ENCODE data around the gene SWT1. TPM values are rescaled to one million over a fixed set of nuclear protein-coding genes. Genes with fewer than 3 reads are reported as not detected.

Gene SWT1
- total RNA-seq, 4 donors from 2014 or later = 8.9 to 12.6 (median 10.6) TPM

DNA sequence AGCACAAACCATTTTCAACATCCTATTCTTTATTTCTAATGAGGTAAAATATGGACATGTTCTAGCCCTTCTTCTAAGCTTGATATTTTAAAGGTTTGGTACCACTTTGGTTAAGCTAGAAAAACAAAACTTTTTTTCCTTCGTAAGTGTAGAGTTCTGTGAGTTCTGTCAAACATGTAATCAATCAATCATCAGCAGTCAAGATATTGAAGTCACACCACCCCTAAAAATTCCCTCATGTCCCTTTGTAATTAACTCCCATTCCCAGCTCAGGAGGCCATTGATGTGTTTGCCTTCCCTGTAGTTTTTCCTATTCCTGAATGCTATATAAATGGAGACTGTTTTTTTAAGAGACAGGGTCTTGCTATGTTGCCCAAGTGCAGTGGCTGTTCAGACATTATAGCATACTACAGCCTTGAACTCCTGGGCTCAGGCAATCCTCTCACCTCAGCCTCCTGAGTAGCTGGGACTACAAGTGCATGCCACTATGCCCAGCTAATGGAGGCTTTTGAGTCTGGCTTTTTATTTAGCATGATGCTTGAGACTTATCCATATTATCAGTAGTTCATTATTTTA is 137.1 kb downstream of the SWT1 start:
- TF ChIP-seq, protein P1, sequence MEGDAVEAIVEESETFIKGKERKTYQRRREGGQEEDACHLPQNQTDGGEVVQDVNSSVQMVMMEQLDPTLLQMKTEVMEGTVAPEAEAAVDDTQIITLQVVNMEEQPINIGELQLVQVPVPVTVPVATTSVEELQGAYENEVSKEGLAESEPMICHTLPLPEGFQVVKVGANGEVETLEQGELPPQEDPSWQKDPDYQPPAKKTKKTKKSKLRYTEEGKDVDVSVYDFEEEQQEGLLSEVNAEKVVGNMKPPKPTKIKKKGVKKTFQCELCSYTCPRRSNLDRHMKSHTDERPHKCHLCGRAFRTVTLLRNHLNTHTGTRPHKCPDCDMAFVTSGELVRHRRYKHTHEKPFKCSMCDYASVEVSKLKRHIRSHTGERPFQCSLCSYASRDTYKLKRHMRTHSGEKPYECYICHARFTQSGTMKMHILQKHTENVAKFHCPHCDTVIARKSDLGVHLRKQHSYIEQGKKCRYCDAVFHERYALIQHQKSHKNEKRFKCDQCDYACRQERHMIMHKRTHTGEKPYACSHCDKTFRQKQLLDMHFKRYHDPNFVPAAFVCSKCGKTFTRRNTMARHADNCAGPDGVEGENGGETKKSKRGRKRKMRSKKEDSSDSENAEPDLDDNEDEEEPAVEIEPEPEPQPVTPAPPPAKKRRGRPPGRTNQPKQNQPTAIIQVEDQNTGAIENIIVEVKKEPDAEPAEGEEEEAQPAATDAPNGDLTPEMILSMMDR (IDR thresholded peaks at IDR 0.05; ENCODE audit: low read depth) = no peak

DNA sequence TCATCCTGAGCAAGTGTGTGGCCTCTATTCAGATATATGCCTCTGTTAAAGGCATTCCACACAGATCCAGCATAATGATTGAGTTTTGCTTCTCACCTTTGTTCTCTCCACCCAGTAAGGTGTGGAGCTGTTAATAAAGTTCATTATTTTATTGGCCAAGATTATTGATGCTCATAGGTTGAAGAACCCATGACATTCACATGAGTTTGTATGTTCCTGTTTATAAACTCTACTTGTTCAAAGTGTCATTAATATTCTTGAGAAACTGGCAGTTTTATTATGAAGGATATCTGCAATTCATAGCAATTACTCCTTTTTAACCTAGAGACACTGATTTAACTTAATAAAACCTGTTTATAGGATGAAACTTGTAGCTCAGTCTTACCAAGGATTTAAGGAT is 138.1 kb downstream of the SWT1 start:
- TF ChIP-seq, protein P1 (IDR thresholded peaks at IDR 0.05; ENCODE audit: low read depth) = no peak

DNA sequence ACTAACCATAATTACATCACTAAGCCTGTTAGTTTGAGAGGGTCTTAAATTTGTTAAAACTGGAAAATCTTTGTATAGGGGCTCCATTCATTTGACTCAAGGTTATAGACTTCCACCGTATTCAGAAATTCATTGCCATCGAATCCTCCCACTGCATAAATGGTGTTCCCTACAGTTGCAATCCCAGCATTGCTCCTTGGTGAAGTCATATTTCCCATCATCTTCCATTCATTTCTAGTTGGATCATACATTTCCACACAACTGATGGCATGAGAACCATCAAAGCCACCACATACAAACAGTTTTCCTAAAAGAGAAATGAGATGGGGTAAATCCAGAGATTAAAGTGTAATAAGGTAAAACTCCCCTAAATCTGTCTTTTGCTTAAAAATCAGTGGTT is 141.0 kb downstream of the SWT1 start:
- TF ChIP-seq, protein P1 (IDR thresholded peaks at IDR 0.05; ENCODE audit: low read depth) = no peak

GRCh38 chr1:185300152-185300551 is 143.2 kb downstream of the SWT1 start:
- TF ChIP-seq, protein P1 (IDR thresholded peaks at IDR 0.05; ENCODE audit: low read depth) = no peak

GRCh38 chr1:185305419-185305818 is 148.5 kb downstream of the SWT1 start:
- TF ChIP-seq, protein P1 (IDR thresholded peaks at IDR 0.05; ENCODE audit: low read depth) = no peak

GRCh38 chr1:185308126-185308525 is 151.2 kb downstream of the SWT1 start:
- TF ChIP-seq, protein P1 (IDR thresholded peaks at IDR 0.05; ENCODE audit: low read depth) = no peak

- TF ChIP-seq, protein P1 (IDR thresholded peaks at IDR 0.05; ENCODE audit: low read depth) = no peak
Measured at GRCh38 chr1:185309566-185309965, 152.6 kb downstream of the SWT1 start.

Data from subcutaneous adipose tissue (tissue), 4 donors.